Psoas muscle (tissue), 8 donors: Measurements from ENCODE around the gene TRAPPC2B. TPM values are rescaled to one million over a fixed set of nuclear protein-coding genes. Genes with fewer than 3 reads are reported as not detected.
"Not testable (repeated sequence)": the region's sequence is repeated elsewhere in the genome, so short reads cannot be mapped to it uniquely, and the experiment has no call there.

Source experiments
- ATAC-seq, 4 donors: fragments of 200-7000 bp; cut with Tn5 transposase; one replicate each; pipeline ENCODE4 v1.9.1; 2020; ENCODE audit warnings: moderate library complexity in 3 of 4, mild to moderate bottlenecking in 2 of 4
- DNase-seq, 2 donors: peaks; one replicate each; pipeline ENCODE4 v3.0.0-alpha.2; 2020
- H3K27ac ChIP-seq: fragments of 200-600 bp; one replicate; pipeline ENCODE4 v1.8.0; 2022
- H3K27me3 ChIP-seq, 3 donors: fragments of 200-600 bp in 1 of 3; one replicate each; pipeline versions ENCODE4 v1.6.1 to v1.8.0; 2013 to 2022; ENCODE audit warnings: low read length in 2 of 3, mild to moderate bottlenecking in 2 of 3, moderate library complexity in 1 of 3; ENCODE audit not compliant: insufficient read depth in 3 of 3
- H3K36me3 ChIP-seq, 2 donors: fragments of 200-600 bp in 1 of 2; one replicate each; pipeline versions ENCODE4 v1.6.1 to v1.8.0; 2013 to 2022; ENCODE audit warnings: low read depth in 1 of 2, mild to moderate bottlenecking in 1 of 2, moderate library complexity in 1 of 2; ENCODE audit not compliant: insufficient read depth in 1 of 2
- H3K4me1 ChIP-seq: fragments of 200-600 bp; one replicate; pipeline ENCODE4 v1.8.0; 2022
- H3K4me3 ChIP-seq: fragments of 200-600 bp; one replicate; pipeline ENCODE4 v1.8.0; 2022; ENCODE audit warnings: mild to moderate bottlenecking
- H3K9me3 ChIP-seq: fragments of 200-600 bp; one replicate; pipeline ENCODE4 v1.8.0; 2022
- WGBS, 3 donors: extraction: QIAGEN DNeasy Blood & Tissue Kit; methylation state at CpG; one replicate each; pipeline versions ENCODE4 v1.1.6 to v1.1.7; 2013; 5-methylcytosine and 5-hydroxymethylcytosine counted together
- intact Hi-C, 2 donors: fragments of 100-400 bp; cut with DNase I; formaldehyde crosslinking; loops; one replicate each; pipeline versions ENCODE4 v1.11.0 to v1.14.2; 2022
- polyA plus RNA-seq, 3 donors: library from polyadenylated mRNA; stranded (reverse); fragments of 200-250 nt; gene quantifications; one replicate each; pipeline ENCODE4 v1.2.3, GENCODE V29; 2013
- total RNA-seq, 4 donors: library from RNA; stranded (reverse); fragmentation: NEBNext Ultra II Directional in 2 of 4; extraction: Animal tissue kit (Norgen Biotek cat#: 25700) in 2 of 4; gene quantifications; one replicate each; pipeline versions ENCODE4 v1.2.1 to v1.2.4, GENCODE V29; 2021 to 2023
- TF ChIP-seq, protein P1 (sequence below): fragments of 200-600 bp; IDR thresholded peaks from one replicate; pipeline ENCODE4 v1.8.0; 2022; ENCODE audit warnings: antibody characterized with exemption
- donor health status: healthy with polysubstance abuse.
- donor health status: DM: no; HTN: no; CAD: no; lungs with moderate emphysema.
- donor health status: Bipolar disorder and iron deficiency.
- donor health status: healthy.
- donor health status: DM: yes; HTN: yes; CAD: no.
- donor health status: DM: no; HTN: no; CAD: no.
- donor health status: DM: no; HTN: no; CAD: no.
- donor health status: DM: yes; HTN: yes; CAD: no.

TRAPPC2B gene
- total and polyA plus RNA-seq, 7 donors, result 12.6 to 78.7 (median 21.3) TPM

DNA sequence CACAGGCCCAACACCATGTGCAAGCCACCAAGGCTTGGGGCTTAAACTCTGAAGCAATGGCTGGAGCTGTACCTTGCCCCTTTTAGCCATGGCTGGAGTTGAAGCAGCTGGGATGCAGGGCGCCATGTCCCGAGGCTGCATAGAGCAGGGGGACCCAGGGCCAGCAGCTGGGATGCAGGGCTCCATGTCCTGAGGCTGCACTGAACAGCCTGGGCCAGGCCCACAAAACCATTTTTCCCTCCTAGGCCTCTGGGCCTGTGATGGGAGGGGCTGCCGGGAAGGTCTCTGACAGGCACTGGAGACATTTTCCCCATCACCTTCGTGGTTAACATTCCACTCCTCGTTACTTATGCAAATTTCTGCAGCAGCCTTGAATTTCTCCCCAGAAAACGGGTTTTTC, 10.8 kb downstream of the TRAPPC2B start:
- no peak overlapping the region for H3K4me3 ChIP-seq
- TF ChIP-seq, protein P1, sequence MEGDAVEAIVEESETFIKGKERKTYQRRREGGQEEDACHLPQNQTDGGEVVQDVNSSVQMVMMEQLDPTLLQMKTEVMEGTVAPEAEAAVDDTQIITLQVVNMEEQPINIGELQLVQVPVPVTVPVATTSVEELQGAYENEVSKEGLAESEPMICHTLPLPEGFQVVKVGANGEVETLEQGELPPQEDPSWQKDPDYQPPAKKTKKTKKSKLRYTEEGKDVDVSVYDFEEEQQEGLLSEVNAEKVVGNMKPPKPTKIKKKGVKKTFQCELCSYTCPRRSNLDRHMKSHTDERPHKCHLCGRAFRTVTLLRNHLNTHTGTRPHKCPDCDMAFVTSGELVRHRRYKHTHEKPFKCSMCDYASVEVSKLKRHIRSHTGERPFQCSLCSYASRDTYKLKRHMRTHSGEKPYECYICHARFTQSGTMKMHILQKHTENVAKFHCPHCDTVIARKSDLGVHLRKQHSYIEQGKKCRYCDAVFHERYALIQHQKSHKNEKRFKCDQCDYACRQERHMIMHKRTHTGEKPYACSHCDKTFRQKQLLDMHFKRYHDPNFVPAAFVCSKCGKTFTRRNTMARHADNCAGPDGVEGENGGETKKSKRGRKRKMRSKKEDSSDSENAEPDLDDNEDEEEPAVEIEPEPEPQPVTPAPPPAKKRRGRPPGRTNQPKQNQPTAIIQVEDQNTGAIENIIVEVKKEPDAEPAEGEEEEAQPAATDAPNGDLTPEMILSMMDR, result no peak
- peaks cover 21 to 70% of the 10 kb centered on the region in 2 donors for H3K36me3 ChIP-seq
- 97 to 98% (median 98%) methylated on average over 6 of the region's 6 CpGs for WGBS, 3 donors
- H3K9me3 ChIP-seq, result peaks cover 33% of the 10 kb centered on the region
- intact Hi-C loops, result no loop called here
- DNase-seq (no peak), ATAC-seq (no peak)
- H3K27me3 ChIP-seq, result no peaks in the 10 kb centered on the region
- no peak overlapping the region for H3K27ac ChIP-seq
- H3K4me1 ChIP-seq, result no peaks in the 10 kb centered on the region

DNA sequence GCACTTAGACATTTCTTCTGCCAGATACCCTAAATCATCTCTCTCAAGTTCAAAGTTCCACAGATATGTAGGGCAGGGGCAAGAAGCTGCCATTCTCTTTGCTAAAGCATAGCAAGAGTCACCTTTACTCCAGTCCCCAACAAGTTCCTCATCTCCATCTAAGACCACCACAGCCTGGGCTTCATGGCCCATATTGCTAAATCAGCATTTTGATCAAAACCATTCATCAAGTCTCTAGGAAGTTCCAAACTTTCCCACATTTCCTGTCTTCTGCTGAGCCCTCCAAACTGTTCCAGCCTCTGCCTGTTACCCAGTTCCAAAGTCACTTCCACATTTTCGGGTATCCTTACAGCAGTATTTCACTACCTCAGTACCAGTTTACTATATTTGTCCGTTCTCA, 11.3 kb downstream of the TRAPPC2B start:
- Histone ChIP-seq H3K36me3 (peaks cover 21 to 70% of the 10 kb centered on the region in 2 donors), H3K9me3 (peaks cover 38% of the 10 kb centered on the region)
- H3K4me1 ChIP-seq, H3K27ac ChIP-seq, H3K27me3 ChIP-seq, ATAC-seq, DNase-seq, H3K4me3 ChIP-seq, intact Hi-C loops: not testable (repeated sequence)
- 98 to 100% (median 98%) methylated on average over 2 of the region's 2 CpGs for WGBS, 3 donors

DNA sequence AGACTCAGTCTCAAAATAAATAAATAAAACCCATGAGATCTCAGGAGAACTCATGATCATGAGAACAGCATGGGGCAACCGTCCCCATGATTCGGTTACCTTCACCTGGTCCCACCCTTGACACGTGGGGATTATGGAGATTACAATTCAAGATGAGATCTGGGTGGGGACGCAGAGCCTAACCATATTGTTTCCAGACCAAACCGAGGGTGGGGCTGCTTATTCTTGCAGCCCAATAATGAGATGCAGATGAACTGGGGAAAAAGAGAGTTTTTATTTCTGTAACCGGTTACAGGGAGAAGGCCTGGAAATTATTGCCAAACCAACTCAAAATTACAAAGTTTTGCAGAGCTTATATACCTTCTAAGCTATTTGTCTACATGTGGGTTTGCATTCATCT, 12.8 kb downstream of the TRAPPC2B start:
- 93 to 97% (median 94%) methylated on average over 6 of the region's 6 CpGs for WGBS, 3 donors
- no peaks in the 10 kb centered on the region for H3K27me3 ChIP-seq
- no peak for ATAC-seq
- DNase-seq, result no peak
- peaks cover 38% of the 10 kb centered on the region for H3K9me3 ChIP-seq
- H3K4me1 ChIP-seq, result no peaks in the 10 kb centered on the region
- H3K4me3 ChIP-seq, result no peak overlapping the region
- H3K27ac ChIP-seq, result no peak overlapping the region
- intact Hi-C loops, result no loop called here
- TF ChIP-seq, protein P1, result no peak
- H3K36me3 ChIP-seq, result peaks cover 21 to 67% of the 10 kb centered on the region in 2 donors

DNA sequence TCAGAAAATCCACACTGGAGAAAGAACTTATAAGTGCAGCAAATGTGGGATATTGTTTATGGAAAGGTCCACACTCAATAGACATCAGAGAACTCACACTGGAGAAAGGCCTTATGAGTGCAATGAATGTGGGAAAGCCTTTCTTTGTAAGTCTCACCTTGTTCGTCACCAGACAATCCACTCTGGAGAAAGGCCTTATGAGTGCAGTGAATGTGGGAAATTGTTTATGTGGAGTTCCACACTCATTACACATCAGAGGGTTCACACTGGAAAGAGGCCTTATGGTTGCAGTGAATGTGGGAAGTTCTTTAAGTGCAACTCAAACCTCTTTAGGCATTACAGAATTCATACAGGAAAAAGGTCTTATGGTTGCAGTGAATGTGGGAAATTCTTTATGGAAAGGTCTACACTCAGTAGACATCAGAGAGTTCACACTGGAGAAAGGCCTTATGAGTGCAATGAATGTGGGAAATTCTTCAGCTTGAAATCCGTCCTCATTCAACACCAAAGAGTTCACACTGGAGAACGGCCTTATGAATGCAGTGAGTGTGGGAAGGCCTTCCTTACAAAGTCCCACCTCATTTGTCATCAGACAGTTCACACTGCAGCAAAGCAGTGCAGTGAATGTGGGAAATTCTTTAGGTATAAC, 14.3 kb downstream of the TRAPPC2B start:
- Histone ChIP-seq H3K4me1 (no peaks in the 10 kb centered on the region), H3K9me3 (peaks cover 38% of the 10 kb centered on the region), H3K27ac (no peak overlapping the region), H3K36me3 (peaks cover 15 to 52% of the 10 kb centered on the region in 2 donors), H3K27me3 (no peaks in the 10 kb centered on the region), H3K4me3 (no peak overlapping the region)
- TF ChIP-seq, protein P1, result no peak
- intact Hi-C loops, result no loop called here
- ATAC-seq (no peak), DNase-seq (no peak)
- 93 to 98% (median 96%) methylated on average over 3 of the region's 3 CpGs for WGBS, 3 donors

DNA sequence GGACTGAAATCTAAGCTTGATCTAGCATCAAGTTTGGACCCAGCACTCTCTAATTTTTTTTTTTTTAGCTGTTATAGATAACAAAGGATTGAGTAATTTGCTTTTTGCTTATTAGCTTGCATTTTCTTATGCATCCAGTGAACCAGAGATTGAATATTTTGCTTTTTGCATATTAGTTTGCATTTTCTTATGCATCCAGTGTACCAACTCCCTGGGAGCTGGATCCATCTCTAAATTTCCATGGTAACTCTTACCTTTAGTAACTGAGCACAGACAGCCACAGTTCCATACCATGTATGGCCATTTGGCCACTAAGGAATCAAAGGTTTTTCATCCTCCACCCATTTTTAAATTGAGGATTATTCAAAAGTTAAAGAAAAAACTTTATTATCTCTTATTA, 17.6 kb downstream of the TRAPPC2B start:
- ATAC-seq, result no peak
- TF ChIP-seq, protein P1, result no peak
- intact Hi-C loops, result no loop called here
- Histone ChIP-seq H3K4me1 (no peaks in the 10 kb centered on the region), H3K9me3 (peaks cover 34% of the 10 kb centered on the region), H3K36me3 (peaks cover 10 to 25% of the 10 kb centered on the region in 2 donors), H3K27ac (no peak overlapping the region), H3K4me3 (no peak overlapping the region), H3K27me3 (no peaks in the 10 kb centered on the region)
- DNase-seq, result no peak
